H1 (cell line): ENCODE data around the gene RPL41. TPM values are rescaled to one million over a fixed set of nuclear protein-coding genes. Genes with fewer than 3 reads are reported as not detected.

ENCODE experiments used
- CTCF ChIA-PET: fragments of 300-600 bp; sonication (Branson Sonifier 250); formaldehyde crosslinking; loops from one replicate; lab custom pipeline; 2021; ENCODE audit not compliant: partially characterized antibody; lab: Charles Lee
- POLR2A ChIA-PET: fragments of 300-600 bp; sonication (Branson Sonifier 250); formaldehyde crosslinking; loops from one replicate; lab custom pipeline; 2021; ENCODE audit warnings: inconsistent platforms; ENCODE audit not compliant: partially characterized antibody; lab: Charles Lee
- DNase-seq, 2 experiments: peaks; one replicate each; pipeline versions ENCODE4 v3.0.0 to v3.0.0-alpha.2; 2010 to 2022; ENCODE audit warnings: low spot score in 2 of 2, low read depth in 1 of 2, mixed read lengths in 1 of 2
- FAIRE-seq: peaks from 2 replicates; lab custom pipeline; 2011; peaks lifted over from hg19 to GRCh38; lab: Jason Lieb, UNC
- H2AFZ ChIP-seq: 2 replicates; pipeline ENCODE4 v1.8.1; 2012; ENCODE audit warnings: low read length, inconsistent platforms
- H2AK5ac ChIP-seq: 2 replicates; pipeline ENCODE4 v1.6.1; 2013; ENCODE audit warnings: low read depth, low read length
- H2BK120ac ChIP-seq: replicated peaks from 2 replicates; pipeline ENCODE3; 2013; ENCODE audit warnings: low read depth, low read length, inconsistent platforms
- H2BK12ac ChIP-seq: 2 replicates; pipeline ENCODE4 v1.6.1; 2013; ENCODE audit warnings: low read depth, low read length
- H2BK15ac ChIP-seq: 2 replicates; pipeline ENCODE4 v1.6.1; 2013; ENCODE audit warnings: low read length
- H2BK20ac ChIP-seq: 2 replicates; pipeline ENCODE4 v1.6.1; 2013; ENCODE audit warnings: low read length
- H2BK5ac ChIP-seq: 2 replicates; pipeline ENCODE4 v1.6.1; 2013; ENCODE audit warnings: low read depth, low read length
- H3K14ac ChIP-seq: 2 replicates; pipeline ENCODE4 v1.6.1; 2013; ENCODE audit warnings: inconsistent platforms; ENCODE audit not compliant: insufficient read length
- H3K18ac ChIP-seq: 2 replicates; pipeline ENCODE4 v1.6.1; 2013; ENCODE audit warnings: low read length; ENCODE audit errors: extremely low read depth
- H3K23ac ChIP-seq: 2 replicates; pipeline ENCODE4 v1.6.1; 2013; ENCODE audit warnings: inconsistent platforms; ENCODE audit not compliant: insufficient read length
- H3K23me2 ChIP-seq: 2 replicates; pipeline ENCODE4 v1.6.1; 2013; ENCODE audit warnings: low read depth, low read length
- H3K27ac ChIP-seq: 2 replicates; pipeline ENCODE4 v1.6.1; 2011; ENCODE audit warnings: low read depth, low read length, inconsistent platforms
- H3K27me3 ChIP-seq, 4 experiments: replicated peaks in 1 of 4; 1 replicate in 1 of 4; 2 replicates in 3 of 4; pipeline versions ENCODE4 v1.6.1 to v1.8.1; 2011 to 2013; ENCODE audit warnings: low read length in 3 of 4, mild to moderate bottlenecking in 3 of 4, inconsistent platforms in 2 of 4, mixed read lengths in 2 of 4, moderate library complexity in 1 of 4; ENCODE audit not compliant: control insufficient read depth in 3 of 4, insufficient read depth in 3 of 4; ENCODE audit errors: extremely low read depth in 1 of 4
- H3K36me3 ChIP-seq, 4 experiments: 2 replicates each; pipeline versions ENCODE4 v1.6.1 to v1.8.1; 2011 to 2013; ENCODE audit warnings: mild to moderate bottlenecking in 4 of 4, low read length in 3 of 4, moderate library complexity in 2 of 4, control low read depth in 1 of 4, inconsistent platforms in 1 of 4; ENCODE audit not compliant: insufficient read depth in 4 of 4, control insufficient read depth in 2 of 4
- H3K4ac ChIP-seq: replicated peaks from 2 replicates; pipeline ENCODE3; 2013; ENCODE audit warnings: low read length, low read depth, mixed read lengths, inconsistent platforms; ENCODE audit not compliant: insufficient read length
- H3K4me1 ChIP-seq, 4 experiments: replicated peaks in 1 of 4; 1 replicate in 1 of 4; 2 replicates in 3 of 4; pipeline versions ENCODE4 v1.6.1 to v1.8.1; 2011 to 2013; ENCODE audit warnings: low read length in 3 of 4, inconsistent platforms in 2 of 4, mixed read lengths in 1 of 4; ENCODE audit not compliant: insufficient read depth in 4 of 4, control insufficient read depth in 3 of 4
- H3K4me2 ChIP-seq, 2 experiments: 2 replicates each; pipeline versions ENCODE4 v1.6.1 to v1.8.1; 2011 to 2013; ENCODE audit warnings: low read depth in 2 of 2, low read length in 2 of 2, control low read depth in 1 of 2, inconsistent platforms in 1 of 2, mild to moderate bottlenecking in 1 of 2; ENCODE audit not compliant: insufficient read depth in 1 of 2
- H3K4me3 ChIP-seq, 4 experiments: fragments of 200-600, 300-600 bp in 1 of 4; sonication (generic), shearing (Covaris generic), sonication (Bioruptor Twin) in 1 of 4; 2 replicates each; pipeline versions ENCODE4 v1.5.1 to v1.8.1; 2011 to 2016; ENCODE audit warnings: low read length in 4 of 4, low read depth in 3 of 4, control low read depth in 2 of 4, inconsistent platforms in 2 of 4, mild to moderate bottlenecking in 2 of 4, mixed read lengths in 1 of 4, moderate library complexity in 1 of 4; ENCODE audit not compliant: insufficient read depth in 2 of 4; ENCODE audit errors: extremely low read depth in 1 of 4
- H3K56ac ChIP-seq: replicated peaks from 2 replicates; pipeline ENCODE3; 2013; ENCODE audit warnings: low read depth, mild to moderate bottlenecking, mixed read lengths, low read length, inconsistent platforms; ENCODE audit not compliant: insufficient read length
- H3K79me1 ChIP-seq: 2 replicates; pipeline ENCODE4 v1.6.1; 2013; ENCODE audit warnings: low read depth, low read length, control low read depth
- H3K79me2 ChIP-seq, 2 experiments: 2 replicates each; pipeline versions ENCODE4 v1.6.1 to v1.8.1; 2012 to 2013; ENCODE audit warnings: low read length in 2 of 2, mild to moderate bottlenecking in 2 of 2, inconsistent platforms in 1 of 2; ENCODE audit not compliant: insufficient read depth in 2 of 2, control insufficient read depth in 1 of 2
- H3K9ac ChIP-seq, 4 experiments: replicated peaks in 1 of 4; 1 replicate in 1 of 4; 2 replicates in 3 of 4; pipeline versions ENCODE4 v1.6.1 to v1.8.1; 2011 to 2013; ENCODE audit warnings: low read depth in 3 of 4, low read length in 3 of 4, control low read depth in 2 of 4, mild to moderate bottlenecking in 2 of 4, moderate library complexity in 2 of 4, inconsistent platforms in 1 of 4; ENCODE audit errors: extremely low read depth in 1 of 4
- H3K9me3 ChIP-seq, 2 experiments: 2 replicates each; pipeline versions ENCODE4 v1.6.1 to v1.8.1; 2012 to 2013; ENCODE audit warnings: mild to moderate bottlenecking in 2 of 2, moderate library complexity in 2 of 2, control low read depth in 1 of 2, inconsistent platforms in 1 of 2, low read depth in 1 of 2, low read length in 1 of 2, mixed read lengths in 1 of 2; ENCODE audit not compliant: insufficient read depth in 2 of 2
- H4K20me1 ChIP-seq, 2 experiments: replicated peaks in 1 of 2; 2 replicates each; pipeline versions ENCODE3 to v1.8.1; 2011 to 2013; ENCODE audit warnings: inconsistent platforms in 2 of 2, low read length in 2 of 2, mild to moderate bottlenecking in 1 of 2; ENCODE audit not compliant: insufficient read depth in 2 of 2, control insufficient read depth in 1 of 2
- H4K5ac ChIP-seq: 2 replicates; pipeline ENCODE4 v1.6.1; 2013; ENCODE audit warnings: low read length, low read depth, mixed read lengths, inconsistent platforms; ENCODE audit not compliant: insufficient read length
- H4K8ac ChIP-seq: 2 replicates; pipeline ENCODE4 v1.8.0; 2013; ENCODE audit warnings: mild to moderate bottlenecking, moderate library complexity, low read length, inconsistent platforms; ENCODE audit not compliant: insufficient read depth; ENCODE audit errors: extremely low read depth
- H4K91ac ChIP-seq: replicated peaks from 2 replicates; pipeline ENCODE3; 2013; ENCODE audit warnings: low read length, mixed read lengths, inconsistent platforms; ENCODE audit not compliant: insufficient read length
- ATF3 ChIP-seq: IDR thresholded peaks from 2 replicates; pipeline ENCODE4 v1.6.1; 2011; ENCODE audit warnings: low read depth, mild to moderate bottlenecking, low read length; ENCODE audit not compliant: insufficient read depth
- CEBPB ChIP-seq: IDR thresholded peaks from 2 replicates; pipeline ENCODE4 v1.6.1; 2012; ENCODE audit warnings: low read depth, low read length
- EP300 ChIP-seq, 2 experiments: IDR thresholded peaks; 1 replicate in 1 of 2; 2 replicates in 1 of 2; pipeline ENCODE4 v1.6.1; 2011 to 2012; ENCODE audit warnings: low read depth in 2 of 2, low read length in 2 of 2, mild to moderate bottlenecking in 2 of 2, borderline replicate concordance in 1 of 2, inconsistent platforms in 1 of 2, moderate library complexity in 1 of 2
- RAD21 ChIP-seq, 2 experiments: IDR thresholded peaks in 1 of 2; conservative IDR thresholded peaks in 1 of 2; 2 replicates each; pipeline ENCODE4 v1.6.1; 2011; ENCODE audit warnings: low read depth in 2 of 2, low read length in 2 of 2, improper control_type of control experiment in 1 of 2, inconsistent platforms in 1 of 2, mild to moderate bottlenecking in 1 of 2, moderate library complexity in 1 of 2
- SIN3A ChIP-seq, 2 experiments: IDR thresholded peaks in 1 of 2; conservative IDR thresholded peaks in 1 of 2; 2 replicates each; pipeline ENCODE4 v1.6.1; 2011 to 2012; ENCODE audit warnings: low read length in 2 of 2, improper control_type of control experiment in 1 of 2, low read depth in 1 of 2, mild to moderate bottlenecking in 1 of 2
- WGBS, 2 experiments: shearing (Covaris generic) in 1 of 2; methylation state at CpG; one replicate each; pipeline versions ENCODE4 v1.1.6 to v1.1.7; 2013 to 2015; ENCODE audit warnings: low lambda C conversion rate in 2 of 2, mixed read lengths in 2 of 2, inconsistent platforms in 1 of 2, low coverage in 1 of 2, missing lambda C conversion rate in 1 of 2; ENCODE audit not compliant: insufficient replicate concordance in 2 of 2, insufficient coverage in 1 of 2, insufficient read length in 1 of 2; ENCODE audit errors: extremely low coverage in 1 of 2, missing lambda C conversion rate in 1 of 2; 5-methylcytosine and 5-hydroxymethylcytosine counted together
- polyA plus RNA-seq, 7 experiments: library from polyadenylated mRNA; depleted of rRNA in 3 of 7; stranded (reverse) in 5 of 7; unstranded in 2 of 7; fragments of >200 nt in 5 of 7; fragments of 200-250 nt in 2 of 7; gene quantifications; 1 replicate in 5 of 7; 2 replicates in 1 of 7; 4 replicates in 1 of 7; pipeline versions ENCODE4 v1.2.1 to v1.2.3, GENCODE V29; 2011 to 2013; ENCODE audit warnings: missing spikeins in 2 of 7, mixed read lengths in 2 of 7
- total RNA-seq: library from RNA; stranded (reverse); fragmentation: NEBNext Ultra II Directional; extraction: Animal tissue kit (Norgen Biotek cat#: 25700); gene quantifications from 2 replicates; pipeline ENCODE4 v1.2.1, GENCODE V29; 2021
- TF ChIP-seq, protein P1 (sequence below): IDR thresholded peaks from 2 replicates; pipeline ENCODE4 v1.6.1; 2011; ENCODE audit warnings: low read length, improper control_type of control experiment
- TF ChIP-seq, protein P2 (sequence below): IDR thresholded peaks from 2 replicates; pipeline ENCODE4 v1.6.1; 2012; ENCODE audit warnings: inconsistent platforms

The RPL41 gene
- total and polyA plus RNA-seq, 2 of the 8 experiments (the other 6 are each of a cell fraction or from before 2014, with no cell fraction given) = 4,440 to 16,488 TPM

- Histone ChIP-seq H2AK5ac (no peak overlapping the region), H2BK120ac (no peak overlapping the region), H3K56ac (no peak overlapping the region), H3K36me3 (peaks cover 0 to 19% (median 7%) of the 10 kb centered on the region in 4 experiments; a peak in 7 of 8 replicates), H3K23ac (no peak overlapping the region), H3K9me3 (no peaks in the 10 kb centered on the region), H4K5ac (no peak overlapping the region), H3K23me2 (peaks cover 10% of the 10 kb centered on the region), H2BK5ac (no peak overlapping the region; the same call in 1 of the 2 replicates), H3K27me3 (no peaks in the 10 kb centered on the region), H3K18ac (no peak overlapping the region), H3K4me2 (peak overlapping the region; percentile 96 to 99; a peak in 3 of 4 replicates), H2AFZ (no peak overlapping the region), H3K4me3 (peak overlapping the region; percentile 54 to 85 (median 75); a peak in 5 of 8 replicates), H2BK15ac (no peak overlapping the region), H3K79me1 (no peaks in the 10 kb centered on the region; the same call in 1 of the 2 replicates), H4K8ac (no peak overlapping the region), H2BK20ac (no peak overlapping the region), H3K79me2 (peaks cover 3 to 13% of the 10 kb centered on the region in 2 experiments; a peak in 3 of 4 replicates), H3K4ac (no peak overlapping the region), H3K9ac (no peak overlapping the region), H3K4me1 (peaks cover 0 to 9% (median 5%) of the 10 kb centered on the region in 4 experiments; a peak in 5 of 7 replicates), H4K20me1 (peaks cover 0 to 3% of the 10 kb centered on the region in 2 experiments), H3K27ac (no peak overlapping the region), H2BK12ac (no peak overlapping the region), H3K14ac (no peak overlapping the region), H4K91ac (no peak overlapping the region)
- FAIRE-seq = no peak
- WGBS, 2 experiments = 3% methylated on average over 2 of the region's 2 CpGs; no CpG with 5 or more reads in 1 of the 2 experiments
- ChIA-PET POLR2A (interaction anchor here (0.8 to 7.1 kb wide), 10 partner anchors 9 to 148 kb away, joined by 3 to 267 read pairs (median 24); partner anchors contain the start of genes ERBB3, ESYT1, PA2G4 and RNF41), CTCF (interaction anchor here (0.6 to 5.3 kb wide), 26 partner anchors 9 to 337 kb away, joined by 3 to 47 read pairs (median 6); partner anchors contain the start of genes ESYT1, MYL6, MYL6B and PA2G4)
- DNase-seq = peak in 1 of 2 experiments; percentile 69
- TF ChIP-seq RAD21 (IDR thresholded peaks at IDR 0.05 in 1 of 2, conservative IDR thresholded peaks at IDR 0.05 in 1 of 2; ENCODE audit: low read depth in 2 of 2, low read length in 2 of 2) (peak; percentile 79 to 87), EP300 (IDR thresholded peaks at IDR 0.05; ENCODE audit: borderline replicate concordance in 1 of 2, low read depth in 2 of 2, low read length in 2 of 2) (no peak; a peak in 1 of 3 replicates), ATF3 (0 out of 2 replicates have a peak, but pooled peaks have one; percentile 29), CEBPB (0 out of 2 replicates have a peak, but pooled peaks have one; percentile 53), SIN3A (conservative IDR thresholded peaks at IDR 0.05 in 1 of 2, IDR thresholded peaks at IDR 0.05 in 1 of 2; ENCODE audit: low read depth in 1 of 2, low read length in 2 of 2) (peak; percentile 89 to 93)
- TF ChIP-seq, protein P1, sequence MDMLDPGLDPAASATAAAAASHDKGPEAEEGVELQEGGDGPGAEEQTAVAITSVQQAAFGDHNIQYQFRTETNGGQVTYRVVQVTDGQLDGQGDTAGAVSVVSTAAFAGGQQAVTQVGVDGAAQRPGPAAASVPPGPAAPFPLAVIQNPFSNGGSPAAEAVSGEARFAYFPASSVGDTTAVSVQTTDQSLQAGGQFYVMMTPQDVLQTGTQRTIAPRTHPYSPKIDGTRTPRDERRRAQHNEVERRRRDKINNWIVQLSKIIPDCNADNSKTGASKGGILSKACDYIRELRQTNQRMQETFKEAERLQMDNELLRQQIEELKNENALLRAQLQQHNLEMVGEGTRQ = peak; percentile 70
- TF ChIP-seq, protein P2, sequence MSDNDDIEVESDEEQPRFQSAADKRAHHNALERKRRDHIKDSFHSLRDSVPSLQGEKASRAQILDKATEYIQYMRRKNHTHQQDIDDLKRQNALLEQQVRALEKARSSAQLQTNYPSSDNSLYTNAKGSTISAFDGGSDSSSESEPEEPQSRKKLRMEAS = peak; percentile 96
Observed at GRCh38 chr12:56119361-56119796, 2.9 kb downstream of the RPL41 start.
